A673 (cell line): ENCODE data around the gene CNP. TPM values are rescaled to one million over a fixed set of nuclear protein-coding genes. Genes with fewer than 3 reads are reported as not detected.

ENCODE experiments used
- Bru-seq: library from RNA; stranded (reverse); fragments of 400-500 nt; gene quantifications from one replicate; lab custom pipeline; 2021; lab: Mats Ljungman, UMichigan
- BruChase-seq, 2 experiments: library from RNA; stranded (reverse); fragments of 400-500 nt; gene quantifications; one replicate each; lab custom pipeline; 2021; lab: Mats Ljungman, UMichigan
- BruUV-seq: library from RNA; stranded (reverse); fragments of 400-500 nt; replicated peaks from 2 replicates; lab custom pipeline; 2021; lab: Mats Ljungman, UMichigan
- CTCF ChIA-PET: fragments of 300-600 bp; sonication (Branson Sonifier 250); formaldehyde crosslinking; loops from one replicate; lab custom pipeline; 2022; ENCODE audit warnings: antibody characterized with exemption; lab: Charles Lee
- POLR2A ChIA-PET: fragments of 300-600 bp; sonication (Branson Sonifier 250); formaldehyde crosslinking; loops from one replicate; lab custom pipeline; 2022; ENCODE audit warnings: antibody characterized with exemption; ENCODE audit not compliant: low non-redundant PET; lab: Charles Lee
- DNase-seq: peaks from one replicate; pipeline ENCODE4 v3.0.0-alpha.2; 2015; ENCODE audit warnings: low spot score
- H3K27ac ChIP-seq: fragments of 200-600 bp; sonication (generic); 2 replicates; pipeline ENCODE4 v1.5.1; 2016; ENCODE audit warnings: mixed run types, low read depth, mild to moderate bottlenecking, mixed read lengths, antibody characterized with exemption, low read length; ENCODE audit not compliant: poor library complexity, severe bottlenecking
- H3K27me3 ChIP-seq: fragments of 200-600 bp; sonication (generic); replicated peaks from 2 replicates; pipeline ENCODE4 v1.6.1; 2017; ENCODE audit warnings: mixed run types, low read depth, mild to moderate bottlenecking, mixed read lengths, antibody characterized with exemption, low read length; ENCODE audit not compliant: insufficient read depth, poor library complexity
- H3K36me3 ChIP-seq: fragments of 200-600 bp; sonication (generic); 2 replicates; pipeline ENCODE4 v1.6.1; 2016; ENCODE audit warnings: mixed run types, mild to moderate bottlenecking, mixed read lengths, antibody characterized with exemption, low read length; ENCODE audit not compliant: insufficient read depth, poor library complexity, severe bottlenecking
- H3K4me1 ChIP-seq: fragments of 200-600 bp; sonication (generic); 2 replicates; pipeline ENCODE4 v1.6.1; 2017; ENCODE audit warnings: mixed run types, mild to moderate bottlenecking, mixed read lengths, antibody characterized with exemption, low read length; ENCODE audit not compliant: insufficient read depth, poor library complexity, severe bottlenecking
- H3K4me3 ChIP-seq: fragments of 200-600 bp; sonication (generic); 2 replicates; pipeline ENCODE4 v1.5.1; 2016; ENCODE audit warnings: low read depth, mixed run types, mild to moderate bottlenecking, mixed read lengths, low read length; ENCODE audit not compliant: poor library complexity, severe bottlenecking
- H3K9me3 ChIP-seq: fragments of 200-600 bp; sonication (generic); 2 replicates; pipeline ENCODE4 v1.6.1; 2016; ENCODE audit warnings: mixed run types, low read depth, mild to moderate bottlenecking, mixed read lengths, antibody characterized with exemption, low read length; ENCODE audit not compliant: poor library complexity, severe bottlenecking
- EZH2 ChIP-seq: fragments of 200-600 bp; sonication (generic); IDR thresholded peaks from 2 replicates; pipeline ENCODE4 v1.6.1; 2017; ENCODE audit warnings: borderline replicate concordance, low read depth, mild to moderate bottlenecking, mixed read lengths, antibody characterized with exemption, low read length; ENCODE audit not compliant: poor library complexity, severe bottlenecking
- intact Hi-C: fragments of 100-400 bp; cut with micrococcal nuclease; formaldehyde crosslinking; loops from one replicate; pipeline ENCODE4 v1.10.0; 2022; ENCODE audit not compliant: unreplicated experiment
- long read RNA-seq: library from polyadenylated mRNA; stranded (forward); transcript quantifications from one replicate; pipeline ENCODE4 v2.0.0, GENCODE V29; 2022
- total RNA-seq: library from RNA; stranded (reverse); gene quantifications from 2 replicates; pipeline ENCODE4 v1.2.3, GENCODE V29; 2021
- TF ChIP-seq, protein P1 (sequence below): fragments of 300-800, 200-600 bp; sonication (generic); conservative IDR thresholded peaks from 2 replicates; pipeline ENCODE4 v1.5.1; 2017; ENCODE audit warnings: low read depth, mild to moderate bottlenecking, antibody characterized with exemption, low read length, moderate library complexity, mixed read lengths

The CNP gene
- total RNA-seq (55.5 and 55.6 TPM in 2 replicates), Bru-seq, nascent RNA (percentile 62 among the genes with signal in this experiment), BruChase-seq, experiment 1, labeled RNA remaining after a 2-hour chase (percentile 72 among the genes with signal in this experiment), BruChase-seq, experiment 2, labeled RNA remaining after a 6-hour chase (percentile 87 among the genes with signal in this experiment)
- long read RNA-seq, full-length matches to known transcripts: 128 of 141 reads
- long read RNA-seq, partial matches to known transcripts: 10 of 141 reads
- long read RNA-seq, other reads (novel, unspliced or antisense): 3 of 141 reads

DNA sequence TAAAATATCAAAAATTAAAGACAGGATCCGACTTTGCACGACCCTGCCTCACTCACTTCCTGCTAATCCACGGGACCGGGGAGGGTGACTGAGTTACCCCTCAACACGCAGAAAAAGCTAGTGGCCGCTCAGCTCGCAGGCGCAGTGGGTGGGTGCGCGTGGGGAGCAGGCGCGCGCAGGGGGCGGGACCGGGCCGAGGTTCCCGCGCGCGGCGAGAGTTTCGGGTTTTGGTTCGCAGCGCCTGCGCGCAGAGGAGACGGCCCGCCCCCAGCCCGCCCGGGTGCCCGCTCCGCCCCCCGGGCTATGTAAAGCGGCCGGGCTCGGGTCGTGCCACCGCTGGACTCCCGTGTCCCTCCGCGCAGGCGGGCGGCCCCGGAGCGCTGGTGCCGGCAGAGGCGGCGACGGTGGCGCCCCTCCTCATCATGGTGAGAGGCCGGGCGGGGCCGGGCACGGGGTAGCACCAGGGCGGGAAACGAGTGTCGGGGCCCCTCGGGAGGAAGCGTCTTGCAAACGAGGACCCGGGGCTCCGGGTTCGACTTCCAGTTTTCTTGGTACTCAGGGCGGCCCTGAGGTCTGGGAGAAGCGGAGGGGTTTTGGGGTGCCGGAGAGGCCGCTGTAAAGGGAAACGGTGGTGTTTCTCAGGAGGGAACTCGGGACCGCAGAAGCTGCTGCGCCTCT lies at the start of gene CNP:
Gene CNP (plus strand): TSS at position 333 of the 678 bp plus-strand sequence. CDS start 90 bp downstream, at position 423.
- ChIA-PET CTCF (interaction anchor here (0.6 to 1.0 kb wide), 2 partner anchors 28 to 52 kb away, joined by 5 to 9 read pairs; no protein-coding TSS in a partner anchor), POLR2A (interaction anchor here (0.6 to 1.0 kb wide), 4 partner anchors 34 to 87 kb away, joined by 4 to 8 read pairs (median 7); partner anchors contain the start of gene ODAD4)

DNA sequence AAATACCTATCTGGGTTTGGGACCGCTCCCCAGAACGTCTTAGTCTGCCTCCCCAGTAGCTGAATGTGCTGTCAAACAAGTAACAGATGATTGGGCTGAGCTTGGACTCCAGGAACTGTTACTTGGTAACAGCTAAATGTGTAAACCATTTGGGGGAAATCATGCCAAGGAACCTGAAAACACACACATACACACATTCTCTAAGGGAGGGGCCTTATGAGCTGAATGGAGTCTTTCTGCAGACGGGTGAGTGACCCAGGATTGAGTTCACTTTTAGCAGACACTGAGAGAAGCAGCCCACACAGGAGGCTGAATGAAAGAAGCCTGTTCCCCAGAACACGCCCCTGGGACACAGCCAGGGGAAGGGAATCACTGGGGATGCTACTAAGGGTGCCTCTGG lies 49.4 kb upstream of the CNP start:
- ChIA-PET POLR2A (no interaction called here), CTCF (interaction anchor here (0.7 kb wide), 1 partner anchor 424 kb away, joined by 3 read pairs; no protein-coding TSS in a partner anchor)
- H3K36me3 ChIP-seq: peaks cover 14% of the 10 kb centered on the region
- H3K4me1 ChIP-seq: peaks cover 17% of the 10 kb centered on the region
- DNase-seq: no peak
- no TSS peak for BruUV-seq
- no peak for TF ChIP-seq EZH2
- TF ChIP-seq, protein P1, sequence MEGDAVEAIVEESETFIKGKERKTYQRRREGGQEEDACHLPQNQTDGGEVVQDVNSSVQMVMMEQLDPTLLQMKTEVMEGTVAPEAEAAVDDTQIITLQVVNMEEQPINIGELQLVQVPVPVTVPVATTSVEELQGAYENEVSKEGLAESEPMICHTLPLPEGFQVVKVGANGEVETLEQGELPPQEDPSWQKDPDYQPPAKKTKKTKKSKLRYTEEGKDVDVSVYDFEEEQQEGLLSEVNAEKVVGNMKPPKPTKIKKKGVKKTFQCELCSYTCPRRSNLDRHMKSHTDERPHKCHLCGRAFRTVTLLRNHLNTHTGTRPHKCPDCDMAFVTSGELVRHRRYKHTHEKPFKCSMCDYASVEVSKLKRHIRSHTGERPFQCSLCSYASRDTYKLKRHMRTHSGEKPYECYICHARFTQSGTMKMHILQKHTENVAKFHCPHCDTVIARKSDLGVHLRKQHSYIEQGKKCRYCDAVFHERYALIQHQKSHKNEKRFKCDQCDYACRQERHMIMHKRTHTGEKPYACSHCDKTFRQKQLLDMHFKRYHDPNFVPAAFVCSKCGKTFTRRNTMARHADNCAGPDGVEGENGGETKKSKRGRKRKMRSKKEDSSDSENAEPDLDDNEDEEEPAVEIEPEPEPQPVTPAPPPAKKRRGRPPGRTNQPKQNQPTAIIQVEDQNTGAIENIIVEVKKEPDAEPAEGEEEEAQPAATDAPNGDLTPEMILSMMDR: no peak
- H3K27me3 ChIP-seq: no peaks in the 10 kb centered on the region
- no peak overlapping the region for H3K27ac ChIP-seq
- no peaks in the 10 kb centered on the region for H3K9me3 ChIP-seq
- peak overlapping the region; percentile 86 for H3K4me3 ChIP-seq
- intact Hi-C loops: no loop called here

More for the DNA sequence above, at the start of gene CNP:
- Histone ChIP-seq H3K4me1 (no peaks in the 10 kb centered on the region), H3K36me3 (peaks cover 5% of the 10 kb centered on the region), H3K27me3 (no peaks in the 10 kb centered on the region), H3K27ac (peak within 1 kb of the TSS; percentile 82), H3K9me3 (no peaks in the 10 kb centered on the region), H3K4me3 (peak within 1 kb of the TSS; percentile 66)
- BruUV-seq: no TSS peak
- TF ChIP-seq, protein P1: no peak
- TF ChIP-seq EZH2: no peak
- peak; percentile 85 for DNase-seq
- intact Hi-C loops: loop anchor here (5.0 kb wide), 1 partner anchor 151 kb away; no protein-coding TSS in a partner anchor

DNA sequence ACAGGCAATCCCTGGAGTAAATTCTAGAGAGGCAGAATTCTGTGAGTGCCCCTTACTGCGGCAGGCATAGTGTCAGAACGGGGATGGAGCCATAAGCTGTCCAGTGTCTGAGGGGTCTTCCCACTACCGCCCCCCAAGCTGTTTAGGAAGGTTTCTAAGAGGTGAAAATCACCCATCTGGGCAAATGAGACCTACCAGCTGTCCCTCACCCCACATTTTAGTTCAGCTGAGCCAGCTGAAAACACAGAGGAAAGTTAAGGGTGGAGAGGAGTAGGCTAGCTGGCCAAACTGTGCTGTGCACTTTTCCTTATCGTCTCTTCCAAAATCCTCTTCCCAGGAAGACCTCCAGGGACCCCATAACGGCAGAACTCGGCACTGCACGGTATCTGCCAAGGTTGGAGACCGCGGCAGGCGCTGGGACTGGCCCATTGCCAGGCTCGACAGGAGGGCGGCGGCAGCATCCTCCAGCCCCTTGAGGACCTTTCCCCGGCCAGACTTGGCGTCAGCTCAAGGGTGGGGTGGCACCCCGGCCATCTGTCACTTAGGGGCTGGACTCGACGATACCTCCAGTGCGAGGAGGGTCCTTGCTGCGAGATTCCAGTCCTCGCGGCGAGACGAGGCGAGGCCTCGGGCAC lies 48.8 kb upstream of the CNP start:
- no TSS peak for BruUV-seq
- intact Hi-C loops: no loop called here
- peaks cover 11% of the 10 kb centered on the region for H3K36me3 ChIP-seq
- H3K4me1 ChIP-seq: peaks cover 17% of the 10 kb centered on the region
- ChIA-PET POLR2A (no interaction called here), CTCF (interaction anchor here (0.7 kb wide), 1 partner anchor 425 kb away, joined by 3 read pairs; no protein-coding TSS in a partner anchor)
- peak; percentile 30 for DNase-seq
- no peaks in the 10 kb centered on the region for H3K27me3 ChIP-seq
- H3K27ac ChIP-seq: peak overlapping the region; percentile 84
- H3K9me3 ChIP-seq: no peaks in the 10 kb centered on the region
- H3K4me3 ChIP-seq: peak overlapping the region; percentile 86
- TF ChIP-seq, protein P1: no peak
